Ecto neural progenitor cell (in vitro differentiated cells): ENCODE results near the gene BRICD5.

Experiments used
- DNase-seq: peaks from one replicate; pipeline ENCODE4 v3.0.0-alpha.2; 2018; ENCODE audit warnings: low spot score

BRICD5 gene

DNA sequence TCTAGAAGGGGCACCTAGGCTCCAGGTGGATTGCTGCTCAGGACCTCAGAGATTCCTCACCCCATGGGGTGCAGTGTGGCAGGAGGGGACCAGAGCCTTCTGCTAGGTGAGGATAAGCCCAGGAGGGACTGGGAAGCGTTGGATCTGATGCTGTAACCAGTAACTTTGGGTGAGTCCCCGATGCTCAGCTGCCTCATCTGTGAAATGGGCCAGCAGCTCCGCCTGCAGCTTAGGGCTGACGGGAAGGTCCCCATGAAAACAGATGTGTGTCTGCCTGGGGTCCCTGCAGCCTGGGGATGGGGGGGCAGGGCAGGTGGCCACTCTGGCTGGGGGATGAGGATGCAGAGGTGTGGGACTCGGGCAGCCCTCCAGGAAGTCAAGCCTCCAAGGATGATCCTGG lies 11.6 kb downstream of the BRICD5 start:
- no peak for DNase-seq

DNA sequence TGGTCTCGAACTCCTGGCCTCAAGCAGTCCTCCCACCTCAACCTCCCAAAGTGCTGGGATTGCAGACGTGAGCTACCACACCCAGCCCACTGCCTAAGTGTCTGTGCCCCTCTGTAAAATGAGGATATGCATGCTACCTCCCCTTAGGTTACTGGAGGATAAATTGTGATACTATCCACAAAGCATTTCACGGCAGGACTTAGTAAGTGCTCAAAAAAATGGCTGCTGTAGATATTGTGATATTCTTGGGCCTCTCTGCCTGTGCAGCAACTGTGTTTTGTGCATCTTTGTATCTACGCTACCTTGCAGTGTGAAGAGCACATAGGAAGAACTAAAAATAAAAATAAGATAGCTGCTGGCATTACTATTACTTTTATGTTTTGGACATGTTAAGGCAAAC lies 12.4 kb downstream of the BRICD5 start:
- DNase-seq: no peak

DNA sequence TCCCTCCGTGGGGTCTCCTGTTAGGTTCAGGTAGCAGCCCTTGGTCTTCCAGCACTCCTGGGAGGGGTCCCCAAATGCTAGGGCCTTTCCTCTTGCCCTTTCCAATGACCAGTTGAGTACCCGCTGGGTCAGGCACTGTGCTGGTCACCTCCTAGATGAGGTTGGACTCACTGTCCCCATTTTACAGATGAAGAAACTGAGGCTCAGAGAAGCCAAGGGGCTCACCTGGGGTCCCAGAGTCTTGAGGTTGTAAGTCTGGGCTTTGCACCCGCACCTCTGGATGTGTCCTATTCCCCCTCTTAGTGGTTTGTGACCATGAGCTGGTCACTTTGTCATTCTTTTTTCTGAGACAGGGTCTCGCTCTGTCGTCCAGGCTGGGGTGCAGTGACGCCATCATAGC lies 12.9 kb downstream of the BRICD5 start:
- no peak for DNase-seq

DNA sequence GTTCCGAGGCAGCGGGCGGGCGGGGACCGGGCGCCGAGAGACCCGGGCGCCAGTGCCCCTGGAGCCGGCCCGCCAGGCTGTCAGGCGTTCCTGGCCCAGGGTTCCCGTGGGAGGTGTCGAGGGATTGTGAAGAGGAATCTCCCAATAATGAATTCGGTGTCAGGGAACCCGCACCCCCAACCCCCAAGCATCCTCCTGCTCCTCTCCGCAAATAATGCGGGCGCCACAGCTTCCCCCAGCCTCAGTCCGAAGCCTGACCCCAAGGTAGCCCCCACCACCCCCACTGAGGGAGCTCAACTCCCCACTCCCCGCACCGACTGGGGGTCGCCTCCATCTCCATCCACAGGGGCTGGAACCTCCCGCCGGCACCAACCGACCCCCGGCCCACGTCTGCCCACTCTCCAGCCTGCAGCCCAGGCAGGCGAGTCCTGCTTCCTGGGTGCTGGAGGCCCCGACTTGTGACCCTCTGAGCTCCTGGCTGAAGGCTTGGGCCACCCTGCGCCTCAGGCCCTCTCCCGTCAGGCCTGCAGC lies 13.6 kb downstream of the BRICD5 start:
- DNase-seq: no peak

DNA sequence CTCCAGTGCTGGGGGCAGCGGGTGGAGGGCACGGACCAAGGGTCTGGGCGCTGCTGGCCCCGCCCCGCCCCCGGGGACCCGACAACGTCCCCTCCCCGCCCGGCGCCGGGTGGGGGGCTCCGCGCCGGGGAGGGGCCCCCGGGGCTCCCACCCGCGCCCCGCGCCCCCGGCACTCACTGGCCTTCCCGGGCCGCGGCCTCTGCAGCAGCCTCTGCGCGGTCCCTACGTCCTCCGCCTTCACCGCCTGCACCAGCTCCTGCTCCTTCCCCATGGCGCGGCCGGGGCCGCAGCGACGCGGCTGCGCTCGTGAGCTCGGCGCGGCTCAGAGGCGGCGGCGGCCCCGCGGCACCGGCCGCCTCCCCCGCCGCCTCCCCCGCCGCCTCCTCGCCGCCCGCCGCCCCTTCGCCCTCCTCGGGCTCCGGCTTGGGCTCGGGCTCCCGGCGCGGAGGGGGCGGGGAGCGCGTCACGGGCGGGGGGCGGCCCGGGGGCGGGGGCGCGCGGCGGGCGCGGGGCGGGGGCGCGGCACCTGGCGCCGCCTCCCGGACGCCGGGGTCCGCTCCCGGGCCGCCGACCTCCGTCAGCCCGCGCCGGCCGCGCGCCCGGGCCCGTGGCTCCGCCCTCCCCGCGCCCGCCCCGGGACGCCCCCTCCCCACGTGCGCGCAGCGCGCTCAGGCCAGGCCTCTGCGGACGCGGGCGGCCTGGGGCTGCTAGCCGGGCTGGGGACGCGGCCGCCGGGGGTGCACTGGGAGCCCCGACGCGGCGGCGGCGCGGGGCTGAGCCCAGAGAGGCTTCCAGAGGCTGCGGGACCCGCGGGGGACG lies 14.3 kb downstream of the BRICD5 start, which contains the start of gene CASKIN1:
CASKIN1 (minus strand) TSS at position 444 of the 819 bp plus-strand sequence; CDS start at position 271, 173 bp downstream.
- DNase-seq: peak; percentile 71

DNA sequence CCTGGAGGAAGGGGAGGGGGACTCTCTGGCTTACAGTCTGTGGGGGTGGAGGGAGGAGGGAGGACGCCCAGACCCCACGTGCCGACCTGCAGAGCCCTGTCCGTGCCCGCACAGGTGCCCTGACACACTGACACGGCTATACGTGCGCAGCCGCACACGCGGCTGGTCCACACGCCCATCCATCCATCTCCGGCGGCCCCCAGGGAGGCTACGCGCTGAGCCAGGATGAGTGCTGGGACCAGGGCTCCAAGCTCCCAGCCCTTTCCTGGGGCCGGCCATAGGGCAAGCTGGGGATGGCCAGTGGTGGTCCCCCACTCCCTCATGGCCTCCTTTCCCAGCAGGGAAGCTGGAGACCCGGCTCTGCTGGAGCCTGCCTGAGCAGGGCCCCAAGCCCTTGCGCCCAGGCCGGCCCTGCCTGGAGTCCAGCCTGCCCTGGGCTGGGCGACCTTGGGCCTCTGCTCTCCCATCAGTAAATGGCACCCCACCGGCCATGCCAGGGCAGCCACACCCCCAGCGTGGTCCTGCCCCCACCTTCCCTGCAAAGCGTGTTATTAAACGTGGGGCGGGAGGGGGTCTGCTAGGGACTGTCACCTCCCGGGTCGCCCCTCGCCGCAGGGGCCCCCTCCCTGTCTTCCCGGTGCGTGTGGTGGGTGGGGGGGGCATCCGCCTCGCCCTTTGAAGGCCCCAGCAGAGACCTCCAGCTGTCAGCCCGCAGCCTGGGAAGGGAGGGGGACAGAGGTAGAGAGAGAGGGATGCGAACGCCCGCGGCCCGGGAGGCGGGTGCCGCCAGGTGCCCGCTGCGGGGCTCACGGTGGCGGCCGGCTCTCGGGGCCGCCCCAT lies 15.1 kb downstream of the BRICD5 start:
- DNase-seq: no peak

DNA sequence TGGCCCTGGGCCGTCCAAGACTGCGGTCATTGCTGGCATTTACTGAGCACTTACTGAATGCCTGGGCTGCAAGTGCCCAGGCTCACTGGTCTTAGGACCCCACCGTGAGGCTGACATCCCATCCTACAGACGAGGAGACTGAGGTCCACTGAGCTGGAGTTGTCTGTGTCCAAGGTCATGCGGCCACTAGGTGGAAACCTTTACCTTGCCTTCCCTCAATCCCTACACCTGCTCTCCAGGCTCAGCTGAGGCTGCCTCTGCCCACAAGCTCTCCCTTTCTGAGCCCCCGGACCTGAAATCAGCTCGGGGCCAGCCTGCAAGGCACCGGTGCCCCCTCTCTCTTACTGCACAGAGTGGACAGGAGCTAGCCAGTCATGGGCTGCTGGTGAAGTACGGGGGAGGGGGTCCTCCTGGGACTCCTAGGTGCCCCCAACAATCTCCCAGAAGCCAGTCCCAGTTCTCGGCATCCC lies 15.8 kb downstream of the BRICD5 start:
- no peak for DNase-seq

DNA sequence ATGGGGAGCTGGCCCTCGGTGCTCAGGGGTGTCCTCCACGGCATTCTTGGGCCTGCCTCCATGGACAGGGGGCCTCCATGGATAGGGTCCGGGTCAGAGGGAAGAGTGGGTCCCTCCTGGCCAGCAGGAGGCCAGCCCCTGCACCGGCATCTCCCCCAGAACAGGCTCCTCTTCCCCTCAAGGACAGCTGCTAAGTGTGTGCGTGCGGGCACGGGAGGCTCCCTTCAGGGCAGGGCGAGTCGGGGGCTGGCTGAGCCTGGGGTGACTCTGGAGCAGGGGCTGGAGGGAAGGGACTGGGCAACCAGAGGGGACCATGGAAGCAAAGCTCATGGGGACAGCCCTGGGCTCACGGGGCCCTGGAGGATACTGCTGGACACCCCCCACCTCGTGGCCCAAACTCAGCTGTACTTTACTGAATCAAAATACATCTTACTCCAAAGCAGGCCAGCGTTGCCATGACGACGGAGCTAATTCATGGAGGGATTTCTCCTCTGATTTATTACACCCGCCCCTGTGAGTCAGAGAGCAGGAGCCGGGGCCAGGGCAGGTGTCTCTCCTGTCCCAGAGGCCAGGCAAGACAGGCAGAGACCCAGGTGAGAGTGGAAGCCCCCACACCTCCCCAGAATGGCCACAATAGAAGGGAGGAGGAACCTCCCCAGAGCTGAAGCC lies 16.4 kb downstream of the BRICD5 start:
- no peak for DNase-seq

DNA sequence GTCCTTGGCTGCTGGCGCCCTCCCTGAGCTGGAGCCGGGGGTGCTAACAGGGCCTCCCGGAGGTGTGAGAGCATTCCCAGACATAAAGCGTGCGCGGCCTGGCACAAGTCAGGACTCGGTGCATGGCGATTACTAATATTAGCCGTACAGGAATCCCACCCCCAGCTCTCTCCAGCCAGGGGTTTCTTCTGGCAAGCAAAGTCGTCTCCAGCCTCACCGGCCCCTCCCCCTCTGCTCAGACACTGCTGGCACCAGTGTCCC lies 19.3 kb downstream of the BRICD5 start:
- no peak for DNase-seq

DNA sequence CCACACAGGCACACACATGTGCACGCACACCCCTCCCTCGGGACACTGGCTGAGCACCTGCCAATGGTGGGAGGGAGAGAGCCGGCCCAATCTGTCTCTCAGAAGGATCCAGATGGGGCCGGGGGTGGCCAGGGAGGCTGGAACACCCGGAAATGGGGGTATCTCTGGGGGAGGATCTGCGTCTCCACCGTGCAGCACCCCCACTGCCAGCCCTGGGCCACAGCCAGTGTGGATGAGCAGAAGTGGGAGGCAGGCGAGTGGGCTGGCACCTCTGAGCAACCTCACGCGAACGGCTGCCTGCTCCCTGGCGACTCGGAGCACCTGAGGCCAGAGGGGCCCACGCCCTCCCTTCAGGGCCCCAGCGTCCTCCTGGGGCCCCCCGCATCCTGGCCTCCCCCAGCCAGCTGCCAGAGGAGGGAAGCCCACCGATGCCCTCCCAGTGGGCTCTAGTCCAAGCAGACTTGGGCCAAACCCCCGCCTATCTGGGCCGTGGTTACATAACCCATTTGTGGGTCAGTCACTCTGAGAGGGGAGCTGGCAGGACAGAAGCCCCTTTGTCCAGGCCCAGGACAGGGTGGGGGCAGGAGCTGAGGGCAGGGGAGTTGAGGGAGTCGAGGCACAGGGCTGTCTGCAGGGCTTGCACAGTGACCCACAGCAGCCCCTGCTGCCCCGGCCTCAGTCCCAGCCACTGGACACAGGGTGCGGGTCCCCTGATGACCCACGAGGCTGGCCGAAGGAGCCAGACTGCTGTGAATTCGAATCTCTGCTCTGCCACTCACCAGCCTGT lies 19.8 kb downstream of the BRICD5 start:
- DNase-seq: no peak

DNA sequence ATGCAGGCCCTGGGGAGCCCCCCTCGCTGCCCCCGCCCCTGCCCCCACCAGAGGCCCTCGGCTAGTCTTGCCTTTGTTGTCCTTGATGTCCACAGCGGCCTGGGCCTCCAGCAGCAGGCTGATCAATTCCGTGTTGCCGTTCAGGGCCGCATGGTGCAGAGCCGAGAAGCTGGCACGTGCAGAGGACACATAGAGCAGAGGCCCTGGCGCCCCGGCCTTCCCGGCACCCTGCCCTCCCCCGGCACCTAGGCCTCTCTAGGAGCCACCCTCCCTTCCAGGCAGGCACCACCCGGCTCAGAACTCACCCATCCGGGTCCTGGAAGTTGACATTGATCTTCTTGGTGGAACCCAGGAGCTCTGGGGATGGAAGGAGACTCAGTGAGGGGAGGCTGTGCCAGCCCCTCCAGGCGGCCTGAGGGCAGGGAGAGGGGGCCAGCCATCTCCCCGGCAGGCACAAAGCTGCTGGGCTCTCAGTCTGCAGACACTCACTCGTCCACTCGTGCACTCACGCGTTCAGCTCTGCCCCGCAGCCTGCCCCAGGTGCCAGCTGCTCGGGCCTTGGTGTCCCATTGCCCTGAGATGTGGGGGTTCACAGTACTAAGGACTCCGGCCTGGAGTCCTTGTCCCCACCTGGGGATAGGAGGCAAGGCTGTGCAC lies 20.5 kb downstream of the BRICD5 start:
- no peak for DNase-seq

DNA sequence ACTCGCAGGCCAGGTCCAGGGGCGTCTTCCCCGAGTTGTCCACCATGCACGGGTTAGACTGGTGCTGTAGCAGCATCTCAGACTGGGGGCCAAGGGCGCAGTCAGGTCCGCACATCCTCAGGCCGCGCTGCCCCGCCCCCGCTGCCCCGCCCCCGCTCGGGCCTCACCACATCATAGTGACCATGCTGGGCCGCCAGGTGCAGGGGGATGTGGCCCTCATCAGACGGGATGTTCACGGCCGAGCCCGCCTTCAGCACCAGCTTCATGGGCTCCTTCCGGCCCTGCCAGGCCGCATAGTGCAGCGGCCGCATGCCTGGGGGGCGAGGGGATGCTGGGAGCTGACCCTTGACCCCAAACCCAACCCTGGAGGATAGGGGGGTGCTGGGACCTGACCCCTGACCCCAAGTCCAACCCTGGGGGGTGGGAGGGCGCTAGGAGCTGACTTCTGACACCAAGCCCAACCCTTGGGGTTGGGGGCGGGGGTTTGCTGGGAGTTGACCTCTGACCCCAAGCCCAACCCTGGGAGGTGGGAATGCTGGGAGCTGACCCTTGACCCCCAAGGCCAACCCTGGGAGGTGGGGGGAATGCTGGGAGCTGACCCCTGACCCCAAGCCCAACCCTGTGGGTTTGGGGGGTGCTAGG lies 21.3 kb downstream of the BRICD5 start:
- no peak for DNase-seq

DNA sequence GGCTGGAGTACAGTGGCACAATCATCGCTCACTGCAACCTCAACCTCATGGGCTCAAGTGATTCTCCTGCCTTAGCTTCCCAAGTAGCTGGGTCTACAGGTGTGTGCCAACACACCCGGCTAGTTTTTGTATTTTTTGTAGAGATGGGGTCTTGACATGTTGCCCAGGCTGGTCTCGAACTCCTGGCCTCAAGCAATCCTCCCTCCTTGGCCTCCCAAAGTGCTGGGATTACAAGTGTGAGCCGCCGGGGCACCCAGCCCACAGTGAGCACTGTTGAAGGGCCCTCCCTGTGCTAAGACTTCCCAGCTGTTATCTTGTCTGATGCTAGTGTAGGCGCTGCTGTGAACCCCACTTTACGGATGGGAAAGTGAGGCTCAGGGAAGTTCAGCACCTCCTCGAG lies 22.3 kb downstream of the BRICD5 start:
- no peak for DNase-seq

DNA sequence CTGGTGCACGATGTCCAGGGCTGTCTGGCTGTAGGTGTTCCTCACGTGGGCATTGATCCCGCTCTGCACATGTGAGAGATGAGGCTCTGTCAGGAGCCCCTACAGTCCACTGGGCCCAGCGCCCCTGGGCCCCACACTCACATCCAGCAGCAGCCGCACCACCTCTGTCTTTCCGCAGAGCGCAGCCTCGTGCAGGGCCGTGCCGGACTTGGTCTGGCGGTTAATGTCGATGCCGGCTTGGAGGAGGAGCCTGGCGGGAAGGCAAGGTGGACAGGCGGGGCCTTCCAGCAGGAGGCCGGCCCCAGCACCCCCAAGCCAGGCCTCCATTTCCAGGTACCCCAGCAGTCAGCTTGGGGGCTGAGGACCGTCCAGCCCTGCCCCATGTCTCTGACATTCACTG lies 23.5 kb downstream of the BRICD5 start:
- DNase-seq: no peak

DNA sequence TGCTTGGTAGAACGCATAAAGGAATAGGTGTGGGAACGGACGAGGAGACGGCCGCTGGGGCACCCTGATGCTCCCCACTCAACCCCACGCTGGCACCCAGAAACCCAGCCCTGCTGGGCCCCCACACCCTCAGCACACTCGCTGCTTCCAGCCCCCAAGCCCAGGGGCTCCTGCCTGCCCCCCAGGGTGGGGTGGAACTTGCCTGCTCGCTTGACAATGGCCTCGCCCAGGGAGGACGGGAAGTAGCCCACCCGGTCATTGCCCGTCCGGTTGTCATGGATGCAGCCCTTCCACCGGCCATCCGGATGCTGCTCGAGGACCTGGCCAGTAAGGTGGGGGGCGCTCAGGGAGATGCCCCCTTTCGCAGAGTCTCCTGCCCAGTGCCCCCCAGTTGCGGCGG lies 24.2 kb downstream of the BRICD5 start:
- DNase-seq: no peak

DNA sequence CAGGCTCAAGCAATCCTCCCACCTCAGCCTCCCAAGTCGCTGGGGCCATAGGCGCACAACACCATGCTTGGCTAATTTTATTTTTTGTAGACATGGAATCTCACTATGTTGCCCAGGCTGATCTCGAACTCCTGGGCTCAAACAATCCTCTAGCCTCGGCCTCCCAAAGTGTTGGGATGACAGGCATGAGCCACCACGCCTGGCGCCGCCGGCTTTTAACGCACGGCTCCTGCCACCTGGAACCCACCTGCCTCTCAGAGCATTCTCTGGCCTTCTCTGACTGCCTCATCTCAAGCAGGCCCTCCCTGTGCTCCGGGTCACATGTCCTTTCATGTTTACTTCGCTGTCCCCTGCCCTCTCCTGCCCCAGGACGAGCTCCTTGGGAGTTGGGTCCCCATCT lies 24.6 kb downstream of the BRICD5 start:
- DNase-seq: no peak

DNA sequence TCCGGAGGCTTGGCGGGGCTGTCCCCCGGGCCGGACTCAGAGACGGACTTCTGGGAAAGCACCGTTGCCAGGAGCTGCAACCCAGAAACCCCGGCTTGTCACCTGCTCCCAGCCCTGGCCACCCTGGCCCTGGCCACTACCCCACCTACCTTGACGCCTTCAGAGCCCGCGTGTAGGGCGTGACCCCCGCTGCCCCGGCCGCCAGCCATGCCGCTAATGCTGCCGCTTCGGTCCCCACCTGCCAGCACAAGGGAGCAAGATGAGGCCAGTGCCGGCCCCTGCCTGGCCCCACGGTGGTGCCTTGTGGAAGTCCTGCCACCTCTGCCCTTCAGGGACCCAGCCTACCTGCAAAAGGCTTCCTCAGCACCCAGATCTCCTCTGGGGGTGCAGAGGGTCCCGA lies 25.7 kb downstream of the BRICD5 start:
- DNase-seq: no peak

DNA sequence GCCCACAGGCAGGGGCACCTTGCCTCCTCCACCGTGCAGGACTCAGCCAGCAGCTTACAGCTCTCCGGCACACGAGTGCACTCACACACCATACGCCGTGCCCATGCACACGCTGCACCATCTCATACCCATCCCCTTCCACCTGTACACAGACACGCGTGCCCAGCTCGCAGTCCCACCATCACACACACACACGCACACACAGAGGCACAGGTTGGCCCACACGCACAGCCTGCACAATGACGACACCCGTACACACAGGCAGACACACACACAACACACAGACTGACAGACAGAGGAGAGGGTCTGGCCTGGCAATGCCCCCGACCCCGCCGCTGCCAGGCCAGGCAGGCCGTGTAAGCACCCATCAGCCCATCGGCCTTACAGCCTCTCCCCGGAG lies 26.3 kb downstream of the BRICD5 start:
- no peak for DNase-seq

DNA sequence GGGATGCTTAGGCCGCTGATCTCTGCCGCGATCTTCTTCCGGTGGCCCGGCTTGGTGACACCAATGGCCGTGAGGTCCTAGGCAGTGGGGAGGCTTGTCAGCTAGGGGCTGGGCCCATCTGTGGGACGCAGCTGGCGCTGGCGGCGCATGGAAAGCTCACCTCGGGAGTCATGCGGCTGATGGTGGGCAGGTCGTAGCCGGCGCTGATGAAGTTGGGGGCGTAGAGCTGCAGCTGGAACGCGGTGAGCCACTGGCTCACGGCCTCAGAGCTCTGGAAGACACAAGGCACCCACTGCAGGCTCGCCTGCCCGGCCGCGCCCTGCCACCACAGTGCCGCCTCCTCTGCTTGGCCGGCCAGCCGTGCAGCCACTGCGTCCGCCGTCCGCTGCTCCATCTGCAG lies 27.0 kb downstream of the BRICD5 start:
- no peak for DNase-seq

DNA sequence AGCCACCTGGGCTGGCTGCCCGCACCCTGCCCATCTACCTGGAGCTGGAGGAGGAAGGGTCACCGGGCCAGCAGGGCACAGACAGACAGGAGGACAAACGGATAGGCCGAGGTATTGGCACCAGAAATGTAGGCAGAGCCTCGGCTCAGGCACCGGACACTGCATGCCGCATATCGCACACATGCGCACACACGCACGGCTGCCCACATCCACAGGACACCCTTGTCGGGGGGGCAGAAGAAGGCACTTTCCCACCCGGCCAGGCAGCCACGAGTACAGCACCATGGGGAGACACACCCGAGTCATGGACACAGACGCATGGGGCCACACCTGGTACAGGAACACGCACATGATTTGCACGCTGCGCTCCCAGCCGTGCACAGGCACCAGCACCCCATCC lies 28.7 kb downstream of the BRICD5 start:
- DNase-seq: no peak
